Keratinocyte (primary cell): ENCODE data around the gene ADAMTS2. TPM values are rescaled to one million over a fixed set of nuclear protein-coding genes. Genes with fewer than 3 reads are reported as not detected.

ENCODE experiments used
- DNase-seq: peaks from one replicate; pipeline ENCODE4 v3.0.0-alpha.2; 2011; ENCODE audit warnings: low read depth, missing footprints, low spot score
- FAIRE-seq: peaks from 2 replicates; lab custom pipeline; 2011; peaks lifted over from hg19 to GRCh38; lab: Jason Lieb, UNC
- H2AFZ ChIP-seq: 2 replicates; pipeline ENCODE4 v1.6.0; 2012; ENCODE audit warnings: low read length, control low read depth, inconsistent platforms; ENCODE audit not compliant: control insufficient read depth
- H3K27ac ChIP-seq: 2 replicates; pipeline ENCODE4 v1.5.1; 2011; ENCODE audit warnings: low read length; ENCODE audit not compliant: control insufficient read depth, insufficient read depth
- H3K27me3 ChIP-seq: 3 replicates; pipeline ENCODE4 v1.6.0; 2011; ENCODE audit warnings: low read length; ENCODE audit not compliant: control insufficient read depth, insufficient read depth; ENCODE audit errors: extremely low read depth
- H3K36me3 ChIP-seq, 2 experiments: 2 replicates in 1 of 2; 3 replicates in 1 of 2; pipeline ENCODE4 v1.5.1; 2011; ENCODE audit warnings: low read length in 2 of 2, mild to moderate bottlenecking in 1 of 2; ENCODE audit not compliant: control insufficient read depth in 2 of 2, insufficient read depth in 2 of 2; ENCODE audit errors: extremely low read depth in 1 of 2
- H3K4me1 ChIP-seq: 3 replicates; pipeline ENCODE4 v1.5.1; 2011; ENCODE audit warnings: low read length; ENCODE audit not compliant: control insufficient read depth, insufficient read depth; ENCODE audit errors: extremely low read depth
- H3K4me2 ChIP-seq: 3 replicates; pipeline ENCODE4 v1.6.0; 2011; ENCODE audit warnings: low read depth, low read length; ENCODE audit not compliant: control insufficient read depth, insufficient read depth; ENCODE audit errors: extremely low read depth
- H3K4me3 ChIP-seq, 3 experiments: fragments of 200-600 bp in 1 of 3; sonication (generic) in 1 of 3; 2 replicates in 2 of 3; 3 replicates in 1 of 3; pipeline ENCODE4 v1.5.1; 2011 to 2016; ENCODE audit warnings: low read length in 3 of 3, mild to moderate bottlenecking in 3 of 3, control low read depth in 2 of 3, inconsistent platforms in 1 of 3, low read depth in 1 of 3, mixed read lengths in 1 of 3, mixed run types in 1 of 3, moderate library complexity in 1 of 3; ENCODE audit not compliant: control insufficient read depth in 2 of 3, insufficient read depth in 2 of 3; ENCODE audit errors: extremely low read depth in 1 of 3
- H3K79me2 ChIP-seq: 2 replicates; pipeline ENCODE4 v1.6.0; 2012; ENCODE audit warnings: low read length; ENCODE audit not compliant: control insufficient read depth, insufficient read depth
- H3K9ac ChIP-seq: 3 replicates; pipeline ENCODE4 v1.6.0; 2011; ENCODE audit warnings: low read length; ENCODE audit not compliant: control insufficient read depth, insufficient read depth; ENCODE audit errors: extremely low read depth
- H3K9me1 ChIP-seq: 3 replicates; pipeline ENCODE4 v1.6.0; 2011; ENCODE audit warnings: low read length; ENCODE audit not compliant: control insufficient read depth, insufficient read depth; ENCODE audit errors: extremely low read depth
- H3K9me3 ChIP-seq: 2 replicates; pipeline ENCODE4 v1.5.1; 2012; ENCODE audit warnings: low read depth, low read length; ENCODE audit not compliant: control insufficient read depth
- H4K20me1 ChIP-seq: 3 replicates; pipeline ENCODE4 v1.6.0; 2011; ENCODE audit warnings: low read length; ENCODE audit not compliant: control insufficient read depth, insufficient read depth; ENCODE audit errors: extremely low read depth
- CTCF ChIP-seq, 3 experiments: IDR thresholded peaks in 1 of 3; conservative IDR thresholded peaks in 1 of 3; optimal IDR thresholded peaks in 1 of 3; 2 replicates in 2 of 3; 3 replicates in 1 of 3; pipeline versions ENCODE3 to v1.5.1; 2011; ENCODE audit warnings: low read length in 3 of 3, mild to moderate bottlenecking in 3 of 3, moderate library complexity in 2 of 3, control low read depth in 1 of 3, inconsistent platforms in 1 of 3; ENCODE audit not compliant: insufficient read depth in 2 of 3; ENCODE audit errors: extremely low read depth in 1 of 3
- EZH2 ChIP-seq: IDR thresholded peaks from one replicate; pipeline ENCODE4 v1.6.1; 2012; ENCODE audit warnings: inconsistent platforms, mild to moderate bottlenecking, low read length, moderate library complexity
- dilution Hi-C: fragments of 300-500 bp; cut with MboI; formaldehyde crosslinking; loops from one replicate; pipeline ENCODE4 v1.7.0; 2020; ENCODE audit warnings: low sequenced_read_pairs; ENCODE audit not compliant: extremely low pct_ligation_motif_present
- polyA plus RNA-seq, 5 experiments: library from polyadenylated mRNA; depleted of rRNA in 3 of 5; stranded (reverse) in 3 of 5; stranded (forward) in 1 of 5; unstranded in 1 of 5; fragments of >200 nt; gene quantifications; 1 replicate in 1 of 5; 2 replicates in 3 of 5; 3 replicates in 1 of 5; pipeline versions ENCODE4 v1.2.1 to v1.2.3, GENCODE V29; 2011 to 2012; ENCODE audit warnings: missing spikeins in 2 of 5, low read depth in 1 of 5, low replicate concordance in 1 of 5

ADAMTS2 gene
- polyA plus RNA-seq, 1 donor (not counting 4 experiments of a cell fraction or from before 2014, with no cell fraction given) = not detected

GRCh38 chr5:179131886-179132585 is 213.2 kb downstream of the ADAMTS2 start:
- Histone ChIP-seq H3K9ac (no peak overlapping the region), H3K27ac (no peak overlapping the region), H3K9me3 (peaks cover 11% of the 10 kb centered on the region), H3K27me3 (no peaks in the 10 kb centered on the region), H3K36me3 (no peaks in the 10 kb centered on the region), H3K4me2 (no peak overlapping the region), H2AFZ (no peak overlapping the region), H3K9me1 (no peaks in the 10 kb centered on the region), H4K20me1 (no peaks in the 10 kb centered on the region), H3K4me1 (no peaks in the 10 kb centered on the region), H3K4me3 (no peak overlapping the region), H3K79me2 (no peaks in the 10 kb centered on the region)
- TF ChIP-seq CTCF (optimal IDR thresholded peaks at IDR 0.05 in 1 of 3, IDR thresholded peaks at IDR 0.05 in 1 of 3, conservative IDR thresholded peaks at IDR 0.05 in 1 of 3; ENCODE audit: extremely low read depth in 1 of 3, insufficient read depth in 2 of 3, low read length in 3 of 3) (no peak), EZH2 (no peak)
- FAIRE-seq (no peak), DNase-seq (no peak)
- dilution Hi-C loops = no loop called here

- Histone ChIP-seq H3K9me3 (peaks cover 11% of the 10 kb centered on the region), H3K4me2 (no peak overlapping the region), H4K20me1 (no peaks in the 10 kb centered on the region), H3K27me3 (no peaks in the 10 kb centered on the region), H2AFZ (no peak overlapping the region), H3K9me1 (no peaks in the 10 kb centered on the region), H3K79me2 (no peaks in the 10 kb centered on the region), H3K4me3 (no peak overlapping the region), H3K9ac (no peak overlapping the region), H3K36me3 (no peaks in the 10 kb centered on the region), H3K27ac (no peak overlapping the region), H3K4me1 (no peaks in the 10 kb centered on the region)
- dilution Hi-C loops = no loop called here
- FAIRE-seq (no peak), DNase-seq (no peak)
- TF ChIP-seq CTCF (optimal IDR thresholded peaks at IDR 0.05 in 1 of 3, IDR thresholded peaks at IDR 0.05 in 1 of 3, conservative IDR thresholded peaks at IDR 0.05 in 1 of 3; ENCODE audit: extremely low read depth in 1 of 3, insufficient read depth in 2 of 3, low read length in 3 of 3) = no peak
- TF ChIP-seq EZH2 = no peak
Observed at GRCh38 chr5:179131321-179131835, 213.9 kb downstream of the ADAMTS2 start.
